Activated T-cell treated with anti-CD3 and anti-CD28 coated beads, Interleukin-2, amount 50 U/mL, for 48 hours (primary cell): ENCODE data around the gene SMARCD3.

Experiments used
- DNase-seq, 2 experiments: peaks; one replicate each; pipeline ENCODE4 v3.0.0-alpha.2; 2020

SMARCD3 gene

GRCh38 chr7:151207804-151208203 lies 40.7 kb downstream of the SMARCD3 start:
- DNase-seq, result no peak

- DNase-seq, result no peak
Observed at GRCh38 chr7:151207315-151207714, 41.2 kb downstream of the SMARCD3 start.

GRCh38 chr7:151206914-151207313 lies 41.6 kb downstream of the SMARCD3 start:
- DNase-seq, result no peak

GRCh38 chr7:151205730-151206129 lies 42.8 kb downstream of the SMARCD3 start:
- no peak for DNase-seq

- no peak for DNase-seq
Observed at GRCh38 chr7:151204383-151205032, 44.0 kb downstream of the SMARCD3 start.

- DNase-seq, result no peak
Observed at GRCh38 chr7:151202836-151203235, 45.7 kb downstream of the SMARCD3 start.

- no peak for DNase-seq
Observed at GRCh38 chr7:151201751-151202150, 46.7 kb downstream of the SMARCD3 start.

GRCh38 chr7:151201344-151201743 lies 47.1 kb downstream of the SMARCD3 start:
- no peak for DNase-seq

GRCh38 chr7:151198945-151199848 lies 49.3 kb downstream of the SMARCD3 start:
- DNase-seq, result no peak

GRCh38 chr7:151197932-151198331 lies 50.6 kb downstream of the SMARCD3 start:
- no peak for DNase-seq

GRCh38 chr7:151195616-151196450 lies 52.7 kb downstream of the SMARCD3 start:
- DNase-seq, result no peak

- DNase-seq, result no peak
Observed at GRCh38 chr7:151194188-151194587, 54.3 kb downstream of the SMARCD3 start.

- DNase-seq, result no peak
Observed at GRCh38 chr7:151193203-151193978, 55.1 kb downstream of the SMARCD3 start.

GRCh38 chr7:151192002-151192539 lies 56.4 kb downstream of the SMARCD3 start:
- DNase-seq, result no peak

- DNase-seq, result no peak
Observed at GRCh38 chr7:151191544-151191943, 57.0 kb downstream of the SMARCD3 start.

- no peak for DNase-seq
Observed at GRCh38 chr7:151189038-151189437, 59.5 kb downstream of the SMARCD3 start.
